Panc1 (cell line): ENCODE results near the gene ZNF582.

Experiments
- POLR2AphosphoS5 ChIP-seq: IDR thresholded peaks from 2 replicates; pipeline ENCODE4 v1.6.1; 2012; ENCODE audit warnings: mild to moderate bottlenecking, low read depth, low read length, moderate library complexity
- SIN3A ChIP-seq: IDR thresholded peaks from 2 replicates; pipeline ENCODE4 v1.6.1; 2012; ENCODE audit warnings: low read depth, mild to moderate bottlenecking, low read length, moderate library complexity, borderline replicate concordance; ENCODE audit not compliant: insufficient read depth
- TF ChIP-seq, protein P1 (sequence below), 2 experiments: IDR thresholded peaks; 2 replicates each; pipeline ENCODE4 v1.6.1; 2011 to 2012; ENCODE audit warnings: low read depth in 2 of 2, control low read depth in 1 of 2, low read length in 1 of 2, mild to moderate bottlenecking in 1 of 2, moderate library complexity in 1 of 2; ENCODE audit not compliant: insufficient read depth in 1 of 2
- TF ChIP-seq, protein P2 (sequence below): fragments of 450-650 bp; IDR thresholded peaks from 2 replicates; pipeline ENCODE4 v1.5.1; 2017; ENCODE audit warnings: mild to moderate bottlenecking

GRCh38 chr19:56404705-56405056 lies 11.3 kb upstream of the ZNF582 start:
- TF ChIP-seq, protein P1, sequence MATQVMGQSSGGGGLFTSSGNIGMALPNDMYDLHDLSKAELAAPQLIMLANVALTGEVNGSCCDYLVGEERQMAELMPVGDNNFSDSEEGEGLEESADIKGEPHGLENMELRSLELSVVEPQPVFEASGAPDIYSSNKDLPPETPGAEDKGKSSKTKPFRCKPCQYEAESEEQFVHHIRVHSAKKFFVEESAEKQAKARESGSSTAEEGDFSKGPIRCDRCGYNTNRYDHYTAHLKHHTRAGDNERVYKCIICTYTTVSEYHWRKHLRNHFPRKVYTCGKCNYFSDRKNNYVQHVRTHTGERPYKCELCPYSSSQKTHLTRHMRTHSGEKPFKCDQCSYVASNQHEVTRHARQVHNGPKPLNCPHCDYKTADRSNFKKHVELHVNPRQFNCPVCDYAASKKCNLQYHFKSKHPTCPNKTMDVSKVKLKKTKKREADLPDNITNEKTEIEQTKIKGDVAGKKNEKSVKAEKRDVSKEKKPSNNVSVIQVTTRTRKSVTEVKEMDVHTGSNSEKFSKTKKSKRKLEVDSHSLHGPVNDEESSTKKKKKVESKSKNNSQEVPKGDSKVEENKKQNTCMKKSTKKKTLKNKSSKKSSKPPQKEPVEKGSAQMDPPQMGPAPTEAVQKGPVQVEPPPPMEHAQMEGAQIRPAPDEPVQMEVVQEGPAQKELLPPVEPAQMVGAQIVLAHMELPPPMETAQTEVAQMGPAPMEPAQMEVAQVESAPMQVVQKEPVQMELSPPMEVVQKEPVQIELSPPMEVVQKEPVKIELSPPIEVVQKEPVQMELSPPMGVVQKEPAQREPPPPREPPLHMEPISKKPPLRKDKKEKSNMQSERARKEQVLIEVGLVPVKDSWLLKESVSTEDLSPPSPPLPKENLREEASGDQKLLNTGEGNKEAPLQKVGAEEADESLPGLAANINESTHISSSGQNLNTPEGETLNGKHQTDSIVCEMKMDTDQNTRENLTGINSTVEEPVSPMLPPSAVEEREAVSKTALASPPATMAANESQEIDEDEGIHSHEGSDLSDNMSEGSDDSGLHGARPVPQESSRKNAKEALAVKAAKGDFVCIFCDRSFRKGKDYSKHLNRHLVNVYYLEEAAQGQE (IDR thresholded peaks at IDR 0.05; ENCODE audit: insufficient read depth in 1 of 2, low read depth in 2 of 2, low read length in 1 of 2), result no peak
- TF ChIP-seq, protein P2, sequence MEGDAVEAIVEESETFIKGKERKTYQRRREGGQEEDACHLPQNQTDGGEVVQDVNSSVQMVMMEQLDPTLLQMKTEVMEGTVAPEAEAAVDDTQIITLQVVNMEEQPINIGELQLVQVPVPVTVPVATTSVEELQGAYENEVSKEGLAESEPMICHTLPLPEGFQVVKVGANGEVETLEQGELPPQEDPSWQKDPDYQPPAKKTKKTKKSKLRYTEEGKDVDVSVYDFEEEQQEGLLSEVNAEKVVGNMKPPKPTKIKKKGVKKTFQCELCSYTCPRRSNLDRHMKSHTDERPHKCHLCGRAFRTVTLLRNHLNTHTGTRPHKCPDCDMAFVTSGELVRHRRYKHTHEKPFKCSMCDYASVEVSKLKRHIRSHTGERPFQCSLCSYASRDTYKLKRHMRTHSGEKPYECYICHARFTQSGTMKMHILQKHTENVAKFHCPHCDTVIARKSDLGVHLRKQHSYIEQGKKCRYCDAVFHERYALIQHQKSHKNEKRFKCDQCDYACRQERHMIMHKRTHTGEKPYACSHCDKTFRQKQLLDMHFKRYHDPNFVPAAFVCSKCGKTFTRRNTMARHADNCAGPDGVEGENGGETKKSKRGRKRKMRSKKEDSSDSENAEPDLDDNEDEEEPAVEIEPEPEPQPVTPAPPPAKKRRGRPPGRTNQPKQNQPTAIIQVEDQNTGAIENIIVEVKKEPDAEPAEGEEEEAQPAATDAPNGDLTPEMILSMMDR, result no peak
- TF ChIP-seq POLR2AphosphoS5 (no peak), SIN3A (no peak)
